Activated T-cell treated with anti-CD3 and anti-CD28 coated beads, Interleukin-2, amount 50 U/mL, for 1 hour (primary cell): ENCODE measurements around the gene PPIB.
"Not testable (repeated sequence)": the region's sequence is repeated elsewhere in the genome, so short reads cannot be mapped to it uniquely, and the experiment has no call there.

Experiments used
- DNase-seq: peaks from one replicate; pipeline ENCODE4 v3.0.0-alpha.2; 2020

The PPIB gene

DNA sequence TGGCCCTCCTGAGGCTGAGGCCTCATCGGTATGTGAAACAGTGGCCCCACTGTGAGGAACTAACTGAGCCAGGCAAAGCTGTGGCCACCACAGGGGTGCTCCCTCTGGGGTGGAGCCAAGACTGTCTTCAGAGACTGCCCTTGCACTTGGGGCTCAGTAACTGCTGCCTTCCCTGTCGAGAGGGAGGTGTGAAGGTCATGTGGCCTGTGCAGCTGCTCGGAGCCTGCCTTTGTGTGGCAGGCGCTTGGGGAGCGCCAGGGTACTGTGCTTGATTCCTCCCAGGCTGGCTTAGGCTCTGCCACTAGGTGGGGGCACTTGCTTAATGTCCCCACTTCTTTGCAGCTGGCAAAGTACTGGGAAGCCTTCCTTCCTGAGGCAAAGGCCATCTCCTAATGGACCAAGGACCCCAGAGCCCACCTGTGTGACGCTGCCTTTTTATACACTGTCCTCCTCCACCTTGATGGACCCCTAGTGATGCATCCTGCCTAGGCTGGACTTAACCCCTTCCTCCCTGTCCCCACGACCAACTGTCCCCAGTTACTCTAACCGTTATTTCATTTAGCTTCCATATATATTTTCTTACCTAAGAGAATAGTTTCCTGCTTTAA is 25.5 kb downstream of the PPIB start:
- DNase-seq: no peak

DNA sequence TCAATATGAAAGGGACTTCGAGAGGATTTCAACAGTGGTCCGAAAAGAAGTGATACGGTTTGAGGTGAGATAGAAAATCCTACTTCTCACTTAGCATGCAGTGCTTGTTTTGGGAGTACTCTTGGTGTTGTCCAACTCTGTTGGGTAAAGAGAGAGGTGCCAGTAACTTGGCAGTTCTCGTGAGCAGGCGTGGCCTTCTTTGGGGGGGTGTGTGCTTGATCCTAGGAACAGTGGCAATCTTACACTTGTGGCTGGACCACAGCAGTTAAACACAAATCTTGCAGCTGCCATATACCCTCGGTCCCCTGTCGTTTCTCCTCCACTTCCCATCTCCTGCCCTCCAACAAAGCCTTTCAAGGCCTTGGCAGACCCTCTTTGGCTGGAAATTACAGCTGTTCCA is 26.5 kb downstream of the PPIB start:
- no peak for DNase-seq

DNA sequence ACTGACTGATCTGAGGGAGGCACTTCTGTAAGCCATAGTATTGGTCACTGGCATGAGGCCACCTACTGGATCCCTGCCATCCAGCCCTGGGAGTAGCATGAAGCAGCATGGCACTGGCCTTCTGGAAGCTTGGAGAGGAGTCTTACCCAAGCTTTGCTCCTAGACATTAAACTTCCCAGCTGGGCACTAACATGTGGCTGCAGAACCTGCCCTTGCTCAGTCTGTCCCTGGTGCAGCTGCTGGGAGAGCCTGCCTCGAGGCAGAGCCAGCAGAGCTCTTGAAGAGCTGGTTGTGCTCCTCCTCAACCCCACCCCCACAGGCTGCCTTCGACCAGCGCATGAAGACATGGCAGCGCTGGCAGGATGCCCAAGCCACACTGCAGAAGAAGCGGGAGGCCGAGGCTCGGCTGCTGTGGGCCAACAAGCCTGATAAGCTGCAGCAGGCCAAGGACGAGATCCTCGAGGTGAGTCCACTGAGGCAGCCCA is 28.4 kb downstream of the PPIB start:
- no peak for DNase-seq

DNA sequence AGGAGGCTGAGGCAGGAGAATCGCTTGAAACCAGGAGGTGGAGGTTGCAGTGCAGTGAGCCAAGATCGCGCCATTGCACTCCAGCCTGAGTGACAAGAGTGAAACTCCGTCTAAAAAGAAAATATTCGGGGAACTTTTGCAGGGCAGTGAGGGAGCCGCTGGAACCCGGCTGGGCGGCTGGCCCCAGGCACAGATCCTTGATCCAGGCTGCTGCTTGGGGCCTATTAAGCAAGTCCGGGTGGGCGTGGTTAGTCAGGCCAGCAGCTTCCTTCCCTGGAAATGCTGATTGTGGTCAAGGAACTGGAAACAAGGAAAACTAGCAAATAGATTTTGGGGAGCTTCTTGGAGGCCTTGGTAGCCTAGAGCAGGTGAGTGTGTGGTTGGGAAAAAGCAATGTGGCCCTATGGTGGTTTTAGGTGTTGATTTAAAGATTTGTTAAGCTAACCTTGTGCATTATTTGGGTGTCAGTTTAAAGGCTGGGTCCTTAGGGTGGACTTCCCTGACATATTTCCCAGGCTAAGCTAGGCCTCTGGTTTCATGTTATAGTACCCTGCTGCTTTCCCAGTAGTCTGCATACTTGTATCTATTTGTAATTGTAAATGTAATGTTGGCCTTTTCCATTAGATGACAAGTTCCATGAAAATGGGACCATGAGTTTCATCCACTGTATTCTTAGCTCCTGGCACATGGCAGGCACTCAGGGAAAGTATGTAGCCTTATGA is 29.0 kb downstream of the PPIB start:
- no peak for DNase-seq

DNA sequence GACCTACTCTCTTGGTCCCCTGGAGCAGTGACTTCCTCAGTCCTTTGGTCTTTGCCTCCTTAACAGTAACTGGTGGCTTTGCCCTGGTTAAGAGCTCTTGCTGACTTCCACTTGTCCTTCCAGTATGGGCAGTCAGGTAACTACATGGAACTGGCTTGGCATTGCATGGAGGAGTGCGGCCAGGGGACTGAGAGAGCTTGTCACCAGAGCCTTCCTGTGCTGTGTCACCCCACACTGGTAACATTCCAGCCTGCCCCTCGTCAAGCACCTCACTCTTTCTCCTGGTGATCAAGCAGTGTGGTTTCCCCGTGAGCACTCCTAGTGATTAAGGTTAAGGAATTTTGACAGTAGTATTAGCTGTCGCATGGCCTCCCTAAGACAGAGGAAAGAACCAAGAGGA is 30.6 kb downstream of the PPIB start:
- no peak for DNase-seq

DNA sequence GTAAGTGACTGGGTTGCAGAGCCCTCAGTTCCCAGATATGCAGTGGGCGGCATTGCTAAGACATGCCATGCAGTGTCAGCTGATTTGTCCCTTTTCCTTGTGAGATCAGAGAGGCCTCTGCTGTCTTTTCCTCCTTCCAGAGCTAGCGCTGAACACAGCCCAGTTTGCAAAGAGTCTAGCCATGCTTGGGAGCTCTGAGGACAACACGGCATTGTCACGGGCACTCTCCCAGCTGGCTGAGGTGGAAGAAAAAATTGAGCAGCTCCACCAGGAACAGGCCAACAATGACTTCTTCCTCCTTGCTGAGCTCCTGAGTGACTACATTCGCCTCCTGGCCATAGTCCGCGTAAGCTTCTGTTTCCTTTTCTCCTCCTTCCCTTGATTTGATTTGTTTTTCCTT is 31.3 kb downstream of the PPIB start:
- DNase-seq: no peak

DNA sequence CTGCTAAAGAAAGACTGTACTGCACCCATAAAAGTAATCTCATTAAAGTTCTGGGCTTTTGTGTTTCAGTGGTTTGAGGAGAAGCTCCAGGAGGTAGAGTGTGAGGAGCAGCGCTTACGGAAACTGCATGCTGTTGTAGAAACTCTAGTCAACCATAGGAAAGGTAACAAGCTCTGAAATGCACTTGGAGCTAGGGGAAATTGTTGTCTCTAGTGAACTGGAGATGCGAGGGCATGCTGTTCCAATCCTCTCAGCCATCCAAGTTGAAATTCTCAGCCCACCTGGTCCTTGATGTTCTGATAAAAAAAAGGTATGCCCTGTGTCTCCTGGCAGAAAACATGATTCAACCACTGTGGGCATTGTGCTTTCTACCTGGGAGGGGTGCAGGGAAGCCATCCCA is 32.7 kb downstream of the PPIB start:
- DNase-seq: no peak

DNA sequence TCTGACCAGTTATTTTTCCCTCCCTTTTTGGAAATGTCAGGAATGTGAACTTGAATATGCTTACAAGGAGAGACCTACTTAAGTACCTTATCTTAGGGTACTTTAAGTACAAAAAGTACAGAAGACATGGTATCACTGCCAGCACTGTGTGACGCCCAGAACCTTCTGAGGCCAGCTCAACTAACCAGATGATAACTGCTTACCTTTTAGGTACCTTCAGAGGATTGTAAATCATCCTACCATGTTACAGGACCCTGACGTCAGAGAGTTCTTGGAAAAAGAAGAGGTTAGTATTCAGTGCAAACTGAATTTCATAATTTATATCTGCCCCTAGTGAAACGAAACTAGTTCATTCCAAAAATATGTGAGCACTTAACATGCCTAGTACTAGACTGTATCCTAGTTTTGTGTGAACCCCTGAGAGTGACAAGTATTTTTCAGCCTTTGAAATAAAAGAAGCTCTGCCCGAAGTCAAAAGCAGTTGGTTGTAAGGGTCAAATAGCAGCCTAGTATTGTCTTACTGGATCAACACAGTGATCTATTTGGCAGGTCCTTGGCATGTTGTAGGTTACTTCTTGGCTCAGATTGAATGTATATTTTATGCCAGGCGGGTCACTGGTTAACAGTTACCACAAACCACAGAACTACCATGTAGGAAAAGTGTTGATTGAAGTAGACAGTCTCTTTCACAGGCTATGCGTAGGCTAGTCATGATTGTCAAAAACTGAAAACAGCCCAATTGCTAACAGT is 35.1 kb downstream of the PPIB start:
- no peak for DNase-seq

DNA sequence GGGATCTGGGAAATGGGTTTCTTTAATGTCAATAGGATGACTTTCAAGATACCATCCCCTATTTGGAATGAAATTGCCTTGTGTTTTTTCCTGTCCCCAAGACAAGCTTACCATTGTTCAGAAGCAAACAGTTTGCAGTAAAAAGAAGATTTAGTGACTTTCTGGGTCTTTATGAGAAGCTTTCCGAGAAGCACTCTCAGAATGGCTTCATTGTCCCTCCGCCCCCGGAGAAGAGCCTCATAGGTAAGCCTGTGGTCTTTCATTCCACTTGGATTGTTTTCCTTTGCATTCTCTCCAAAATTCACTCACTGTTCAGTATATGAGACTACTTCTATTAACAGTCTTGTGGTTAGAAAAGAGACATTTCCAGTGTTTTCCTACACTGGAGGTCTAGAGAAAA is 36.8 kb downstream of the PPIB start:
- DNase-seq: no peak

DNA sequence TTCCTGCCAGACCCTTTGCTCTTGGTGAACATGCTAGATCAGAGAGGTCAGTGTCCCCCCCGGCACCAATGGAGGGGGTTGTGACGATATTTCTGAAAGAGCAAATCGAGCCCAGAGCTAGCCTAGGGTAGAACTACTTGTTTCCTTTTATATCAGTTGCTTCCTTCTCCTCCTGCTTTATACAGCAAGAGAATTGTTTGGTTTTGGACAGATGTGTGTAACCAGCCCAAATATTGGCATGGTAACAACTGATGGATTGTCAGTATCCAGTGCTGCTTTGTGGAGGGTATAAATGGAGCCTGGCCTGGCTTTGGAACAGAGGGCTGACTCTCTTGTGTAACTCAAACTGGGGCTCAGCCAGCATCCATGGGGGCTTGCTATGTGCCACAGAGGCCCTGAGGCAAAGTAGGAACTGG is 39.9 kb downstream of the PPIB start:
- DNase-seq: no peak

DNA sequence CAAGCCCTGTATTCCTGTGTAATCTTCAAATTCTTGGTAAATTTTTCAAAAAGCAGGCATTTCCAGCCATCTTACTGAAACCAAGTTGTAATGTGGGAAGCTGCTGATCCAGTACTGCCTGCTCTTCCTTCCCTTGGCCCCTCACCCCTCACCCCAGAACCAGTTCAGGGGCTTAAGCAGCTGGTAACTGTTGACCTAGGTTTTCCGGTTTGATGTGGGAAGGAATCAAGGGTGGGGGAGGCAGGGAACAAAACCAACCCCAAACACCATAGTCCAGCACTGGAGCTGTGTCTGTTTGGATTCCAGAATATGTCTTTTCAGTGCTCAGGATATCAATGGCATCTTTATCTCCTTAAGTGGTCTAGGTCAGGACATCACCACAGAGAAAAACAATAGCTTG is 40.4 kb downstream of the PPIB start:
- no peak for DNase-seq

DNA sequence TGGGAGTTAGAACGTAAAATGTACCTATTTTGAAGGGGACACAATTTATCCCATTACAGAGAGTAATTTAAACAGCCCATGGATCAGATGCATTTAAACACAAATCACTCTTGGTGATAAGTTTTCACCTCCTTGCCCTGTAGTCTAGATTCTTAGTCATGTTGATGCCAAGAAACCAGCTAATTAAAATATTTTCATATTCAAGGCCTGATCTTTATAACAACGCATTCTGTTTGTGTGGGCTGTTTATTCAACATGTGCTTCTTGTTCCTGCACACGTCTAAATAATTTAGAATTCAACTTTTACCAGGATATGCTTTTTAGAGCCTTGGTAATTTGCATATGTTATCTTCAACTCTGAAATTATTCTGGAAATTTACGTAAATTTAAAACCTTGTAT is 41.2 kb downstream of the PPIB start:
- DNase-seq: no peak

DNA sequence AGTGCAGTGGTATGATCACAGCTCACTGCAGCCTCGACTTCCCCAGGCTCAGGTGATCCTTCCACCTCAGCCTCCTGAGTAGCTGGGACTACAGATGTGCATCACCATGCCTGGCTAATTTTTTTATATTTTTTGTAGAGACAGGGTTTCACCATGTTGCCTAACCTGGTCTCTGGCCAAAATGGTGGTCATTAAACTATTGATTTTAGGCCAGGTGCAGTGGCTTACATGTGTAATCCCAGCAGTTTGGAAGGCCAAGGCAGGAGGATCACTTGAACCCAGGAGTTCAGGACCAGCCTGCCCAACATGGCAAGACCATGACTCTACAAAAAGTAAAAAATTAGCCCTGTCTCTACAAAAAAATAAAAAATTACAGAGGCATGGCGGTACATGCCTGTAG is 42.5 kb downstream of the PPIB start:
- DNase-seq: not testable (repeated sequence)

DNA sequence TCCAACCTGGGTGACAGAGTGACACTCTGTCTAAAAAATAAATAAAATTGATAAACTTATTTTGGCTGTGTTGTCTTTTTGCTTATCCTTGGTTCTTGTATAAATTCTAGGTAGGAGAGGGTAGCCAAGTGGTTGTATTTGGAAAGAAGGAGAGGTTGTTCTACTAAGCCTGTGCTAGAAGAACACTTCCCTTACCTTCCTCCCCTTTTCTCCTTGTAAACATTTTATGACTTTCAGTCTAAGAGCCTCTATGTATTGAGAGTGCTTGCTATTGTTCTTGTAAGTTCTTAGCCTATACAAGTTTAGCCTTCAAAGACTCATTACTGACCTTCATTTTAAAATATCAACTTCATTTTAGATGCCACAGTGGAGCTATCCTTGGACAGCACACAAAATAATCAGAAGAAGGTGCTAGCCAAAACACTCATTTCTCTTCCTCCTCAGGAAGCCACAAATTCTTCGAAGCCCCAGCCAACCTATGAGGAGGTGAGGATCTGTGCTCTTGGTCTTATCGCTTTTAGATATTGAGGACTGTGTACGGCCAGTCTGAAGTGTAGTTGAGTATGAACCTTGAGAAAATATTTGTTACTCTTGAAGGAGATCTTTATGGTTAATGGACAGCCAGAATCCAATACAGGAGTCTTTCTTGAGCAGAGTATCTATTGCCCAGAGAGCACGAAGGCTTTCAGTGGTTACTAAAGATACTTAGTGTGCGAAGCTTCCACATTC is 44.9 kb downstream of the PPIB start:
- no peak for DNase-seq

DNA sequence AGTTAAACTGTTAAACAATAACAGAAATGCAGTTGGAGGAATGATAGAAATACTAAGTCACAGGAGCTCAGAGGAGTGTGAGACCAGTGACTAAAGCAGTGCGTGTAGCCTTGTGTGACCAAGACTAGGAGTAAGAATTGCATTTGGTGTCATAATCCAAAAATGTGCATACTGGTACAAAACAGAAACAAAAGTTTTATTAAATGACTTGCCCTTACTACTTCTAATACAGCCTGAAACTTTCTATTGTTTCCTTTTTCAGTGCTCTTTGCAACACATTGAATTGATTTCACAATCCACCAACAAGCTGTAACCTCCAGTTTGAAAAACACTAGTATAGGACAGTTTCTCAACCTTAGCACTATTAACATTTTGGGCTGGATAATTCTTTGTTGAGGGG is 49.9 kb downstream of the PPIB start:
- DNase-seq: no peak

DNA sequence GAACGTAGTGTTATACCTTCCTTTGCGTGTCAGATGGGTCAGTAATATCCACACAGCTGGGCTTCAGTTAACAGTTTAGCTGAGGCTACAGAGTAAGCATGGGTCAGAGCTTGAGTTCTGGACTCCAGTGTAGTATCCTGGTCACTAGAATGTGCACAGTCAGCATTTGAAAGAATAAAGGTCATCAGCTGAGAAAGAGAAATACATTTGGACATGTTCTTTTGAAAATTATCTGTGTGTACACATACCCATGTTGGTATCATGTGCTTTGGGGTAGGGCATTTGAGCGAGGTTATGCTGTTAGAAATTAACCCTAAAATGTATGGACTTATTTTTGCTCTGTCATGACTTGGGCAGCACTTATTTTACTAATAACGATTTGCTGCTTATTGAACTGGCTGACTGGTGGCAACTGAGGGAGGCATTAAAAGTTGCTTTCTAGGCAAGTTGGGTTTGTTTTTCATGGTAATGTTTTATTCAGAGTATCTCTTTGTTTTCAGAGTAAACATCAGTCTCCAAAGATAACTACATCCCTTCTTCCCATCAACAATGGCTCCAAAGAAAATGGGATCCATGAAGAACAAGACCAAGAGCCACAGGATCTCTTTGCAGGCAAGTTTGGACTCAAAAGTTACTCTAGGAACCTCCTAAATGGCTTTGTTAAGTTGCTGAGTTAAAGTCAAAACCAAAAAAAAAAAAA is 50.6 kb downstream of the PPIB start:
- no peak for DNase-seq

DNA sequence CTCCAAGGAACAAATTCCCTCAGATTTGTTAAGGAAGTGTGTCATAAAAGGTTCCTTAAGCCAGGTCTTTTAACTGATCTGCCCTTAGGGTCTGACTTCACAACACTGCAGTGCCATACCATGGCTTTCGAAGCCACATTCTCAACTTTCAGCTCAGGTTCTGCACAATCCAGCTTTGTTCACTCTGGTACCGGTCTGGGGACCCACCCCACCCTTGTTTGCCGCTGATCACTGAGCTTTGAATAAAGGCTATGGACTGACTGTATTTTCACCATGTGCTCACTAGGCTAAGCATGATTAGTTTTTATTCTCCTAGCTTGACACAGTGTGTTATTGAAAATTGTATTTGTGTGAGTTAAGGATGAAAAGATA is 51.2 kb downstream of the PPIB start:
- no peak for DNase-seq

DNA sequence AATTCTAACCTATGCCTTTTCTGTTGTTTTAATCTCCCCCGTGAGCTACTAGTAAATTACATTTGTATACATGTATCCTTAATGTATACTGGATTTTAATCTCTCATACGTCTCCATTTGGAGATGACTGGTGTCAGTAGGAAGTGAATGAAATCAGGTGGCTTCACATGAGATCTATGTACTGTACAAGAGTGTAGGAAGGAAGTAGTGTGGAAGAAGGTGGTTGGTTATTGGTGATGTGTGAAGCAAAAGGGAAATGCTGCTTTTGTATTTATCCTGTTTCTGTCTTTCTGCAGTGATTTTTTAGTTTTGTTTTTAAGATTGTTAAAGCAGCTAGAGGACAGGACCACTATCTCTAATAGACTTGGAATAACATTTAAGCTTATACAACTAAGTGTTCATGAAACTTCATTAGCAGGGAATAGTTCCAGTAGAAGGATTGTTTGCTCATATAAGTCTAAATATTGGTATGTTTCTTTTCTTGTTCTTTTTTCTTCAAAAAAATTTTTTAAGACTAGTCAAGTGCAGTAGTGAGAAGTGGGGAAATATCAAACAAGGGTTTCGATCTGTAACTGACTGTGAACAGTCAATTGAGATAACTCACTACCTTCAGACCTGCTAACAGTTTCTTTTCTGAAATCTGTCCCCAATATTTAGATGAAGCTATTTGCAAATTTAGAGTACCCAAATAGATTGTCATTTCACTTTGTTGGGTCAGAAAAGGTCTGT is 51.7 kb downstream of the PPIB start:
- no peak for DNase-seq

DNA sequence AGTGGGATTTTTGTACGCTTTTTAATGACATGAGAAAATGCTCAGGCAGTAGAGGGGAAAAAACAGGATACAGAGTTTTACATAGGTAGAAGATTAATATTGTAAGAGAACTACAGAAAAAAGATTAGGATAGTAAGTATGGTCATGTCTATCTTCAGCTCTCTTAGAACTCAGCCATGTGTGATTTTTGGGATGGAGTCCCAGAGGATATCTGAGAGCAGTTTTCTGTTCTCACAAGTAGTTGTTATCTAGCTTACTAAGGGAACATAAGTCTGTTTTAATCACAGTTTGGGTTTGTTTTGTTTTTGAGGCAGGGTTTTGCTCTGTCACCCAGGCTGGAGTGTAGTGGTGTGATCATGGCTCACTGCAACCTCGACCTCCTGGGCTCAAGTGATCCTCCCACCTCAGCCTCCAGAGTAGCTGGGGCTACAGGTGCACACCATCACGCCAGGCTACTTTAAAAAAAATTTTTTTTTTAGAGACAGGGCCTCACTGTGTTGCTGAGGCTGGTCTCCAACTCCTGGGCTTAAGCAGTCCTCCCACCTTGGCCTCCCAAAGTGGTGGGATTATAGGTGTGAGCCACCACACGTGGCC is 52.6 kb downstream of the PPIB start:
- DNase-seq: not testable (repeated sequence)

DNA sequence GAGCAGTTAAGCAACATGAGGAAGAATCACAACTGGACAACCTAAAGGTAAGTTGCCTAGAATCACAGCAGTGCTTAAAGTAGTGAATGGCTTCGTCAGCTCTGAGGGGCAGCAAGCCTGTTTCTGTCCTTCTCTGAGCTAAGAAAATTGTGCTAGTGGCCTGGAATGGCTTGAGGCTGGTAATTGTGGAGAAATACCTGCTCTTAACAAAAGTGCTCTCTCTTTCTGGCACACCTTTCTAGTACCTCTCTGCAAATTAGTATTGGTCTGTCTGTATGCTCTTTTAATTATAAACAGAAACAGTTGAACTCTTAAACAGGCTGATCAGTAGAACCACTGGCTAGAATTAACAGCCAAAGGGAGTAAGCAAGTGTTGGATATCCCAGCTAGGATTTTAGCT is 55.5 kb downstream of the PPIB start:
- no peak for DNase-seq
